GM19193 (cell line): ENCODE data around the gene TMEM154.
A peak's percentile ranks its signal among the peaks of the same experiment; 100 is the strongest.

Source experiments
- POLR2A ChIP-seq: IDR thresholded peaks from 4 replicates; pipeline ENCODE4 v1.6.1; 2011; ENCODE audit not compliant: insufficient read depth, insufficient read length; ENCODE audit errors: extremely low read depth

TMEM154 gene, protein sequence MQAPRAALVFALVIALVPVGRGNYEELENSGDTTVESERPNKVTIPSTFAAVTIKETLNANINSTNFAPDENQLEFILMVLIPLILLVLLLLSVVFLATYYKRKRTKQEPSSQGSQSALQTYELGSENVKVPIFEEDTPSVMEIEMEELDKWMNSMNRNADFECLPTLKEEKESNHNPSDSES

DNA sequence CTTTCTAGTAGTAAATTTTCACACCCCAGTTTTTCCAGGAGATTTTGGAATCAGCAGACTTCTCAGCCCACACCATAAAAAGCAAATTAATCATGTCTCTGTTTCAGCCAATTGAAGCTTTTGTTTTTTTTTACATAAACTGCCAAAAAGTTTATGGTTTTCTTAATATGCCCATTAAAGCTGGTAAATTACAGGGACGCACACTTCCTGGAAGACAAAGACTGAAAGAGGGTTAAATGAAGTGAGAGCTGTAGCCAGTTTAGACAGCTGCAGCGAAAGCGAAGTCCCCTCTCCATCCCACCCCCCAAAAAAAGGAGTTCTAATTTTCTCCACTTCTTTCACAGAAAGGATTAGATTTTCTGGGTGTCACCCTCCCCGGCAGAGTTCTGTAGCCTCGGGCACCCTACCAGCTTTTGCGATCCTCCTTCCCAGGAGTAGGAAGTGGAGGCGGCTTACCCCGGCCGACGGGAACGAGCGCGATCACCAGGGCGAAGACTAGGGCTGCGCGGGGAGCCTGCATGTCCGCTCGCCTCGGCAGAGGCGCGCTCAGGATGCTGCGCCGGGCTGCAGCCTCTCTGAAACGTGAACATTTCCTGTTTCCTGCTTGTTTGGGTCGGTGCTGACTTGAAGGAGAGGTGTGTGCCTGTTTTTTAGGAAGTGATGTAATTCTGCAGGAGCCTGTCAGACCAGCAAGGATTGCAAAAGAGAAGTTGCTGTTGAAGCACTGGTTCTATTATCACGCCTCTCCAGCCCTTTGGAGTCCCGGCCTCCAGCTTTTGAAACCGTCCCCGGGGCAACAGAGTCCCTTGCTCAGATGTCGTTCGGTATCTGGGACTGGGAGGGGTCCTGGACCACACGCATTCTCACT, at the start of gene TMEM154:
Gene TMEM154 (minus strand): TSS at position 584 of the 868 bp plus-strand sequence. CDS start 64 bp downstream, at position 520.
- TF ChIP-seq POLR2A = peak; percentile 96

DNA sequence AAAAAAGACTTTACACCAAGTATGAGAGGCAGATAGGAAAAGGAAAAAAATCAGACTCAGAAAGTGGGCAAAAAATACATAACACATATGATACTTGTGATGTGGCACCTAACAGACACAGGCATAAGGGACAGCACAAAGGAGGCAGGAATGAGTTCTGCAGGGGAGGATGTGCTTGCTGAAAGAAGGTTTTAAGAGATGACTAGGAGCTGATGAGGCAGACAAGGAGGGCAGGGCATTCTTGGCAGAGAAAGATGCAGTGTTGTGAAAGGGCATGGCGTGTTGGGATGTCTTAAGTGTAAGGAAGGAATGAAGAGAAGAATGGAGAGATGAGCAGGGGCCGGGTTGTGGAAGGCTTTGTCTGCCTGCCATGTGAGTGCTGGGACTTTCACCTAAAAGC, 49.7 kb upstream of the TMEM154 start:
- TF ChIP-seq POLR2A = no peak

DNA sequence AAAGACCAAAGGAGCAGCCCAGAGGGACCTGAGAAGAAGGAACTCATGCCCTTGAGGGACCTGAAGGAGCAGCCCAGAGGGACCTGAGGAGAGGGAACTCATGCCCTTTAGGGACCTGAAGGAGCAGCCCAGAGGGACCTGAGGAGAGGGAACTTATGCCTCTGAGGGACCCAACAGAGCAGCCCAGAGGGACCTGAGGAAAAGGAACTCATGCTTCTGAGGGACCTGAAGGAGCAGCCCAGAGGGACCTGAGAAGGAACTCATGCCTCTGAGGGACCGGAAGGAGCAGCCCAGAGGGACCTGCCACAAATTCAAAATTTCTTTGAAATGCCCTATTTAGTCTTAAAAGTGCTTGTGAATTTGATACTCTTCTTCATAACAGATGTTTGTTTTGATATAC, 48.5 kb upstream of the TMEM154 start:
- TF ChIP-seq POLR2A = no peak

DNA sequence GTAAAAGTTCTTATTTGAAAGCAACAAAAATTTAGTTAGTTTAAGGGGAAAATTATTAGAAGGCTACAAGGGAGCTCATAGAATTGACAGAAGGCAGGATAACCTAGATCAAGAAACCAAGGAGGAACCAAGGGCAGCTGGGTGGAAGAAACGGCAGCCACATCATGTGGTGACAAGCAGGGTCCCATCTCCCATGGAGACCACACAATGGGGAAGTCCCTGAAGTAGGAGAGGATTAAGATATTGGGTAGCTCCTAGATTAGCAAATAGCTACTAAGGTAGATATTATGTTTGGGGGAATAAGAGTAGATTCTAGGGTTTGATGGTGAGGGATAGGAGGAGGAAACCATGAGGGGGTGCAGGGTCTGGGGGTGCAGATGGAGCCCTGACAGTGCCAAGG, 48.0 kb upstream of the TMEM154 start:
- TF ChIP-seq POLR2A = no peak

DNA sequence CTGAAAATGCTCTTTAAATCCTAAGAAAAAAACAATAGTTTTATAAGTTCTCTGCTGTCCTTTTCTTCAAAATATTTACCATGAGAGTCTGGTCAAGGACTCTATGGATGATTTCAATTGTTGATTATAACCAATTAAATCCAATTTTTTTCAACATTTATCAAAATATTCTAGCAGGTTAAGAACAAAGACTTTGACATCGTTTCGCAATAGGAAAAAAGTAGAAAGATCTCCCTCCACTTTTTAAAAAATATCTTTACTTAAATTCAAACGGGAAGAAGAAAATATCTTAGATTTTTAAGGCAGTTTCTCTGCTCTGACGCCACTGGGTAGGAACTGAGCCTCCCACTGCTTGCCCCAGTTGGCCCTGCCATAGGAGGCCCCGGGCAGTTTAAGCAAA, 44.7 kb upstream of the TMEM154 start:
- TF ChIP-seq POLR2A = no peak

DNA sequence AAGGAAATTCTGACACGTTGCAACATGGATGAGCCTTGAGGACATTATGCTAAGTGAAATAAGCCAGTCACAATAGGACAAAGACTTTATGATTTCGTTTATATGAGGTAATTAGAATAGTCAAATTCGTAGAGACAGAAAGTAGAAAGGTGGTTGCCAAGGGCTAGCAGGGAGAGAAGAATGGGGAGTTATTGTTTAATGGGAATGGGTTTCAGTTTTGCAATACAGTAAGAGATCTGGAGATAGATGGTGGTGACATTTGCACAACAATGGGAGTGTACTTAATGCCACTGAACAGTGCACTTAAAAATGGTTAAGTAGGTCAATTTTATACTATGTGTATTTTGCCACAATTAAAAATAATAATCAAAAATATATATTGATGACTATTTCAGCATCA, 43.4 kb upstream of the TMEM154 start:
- TF ChIP-seq POLR2A = no peak

DNA sequence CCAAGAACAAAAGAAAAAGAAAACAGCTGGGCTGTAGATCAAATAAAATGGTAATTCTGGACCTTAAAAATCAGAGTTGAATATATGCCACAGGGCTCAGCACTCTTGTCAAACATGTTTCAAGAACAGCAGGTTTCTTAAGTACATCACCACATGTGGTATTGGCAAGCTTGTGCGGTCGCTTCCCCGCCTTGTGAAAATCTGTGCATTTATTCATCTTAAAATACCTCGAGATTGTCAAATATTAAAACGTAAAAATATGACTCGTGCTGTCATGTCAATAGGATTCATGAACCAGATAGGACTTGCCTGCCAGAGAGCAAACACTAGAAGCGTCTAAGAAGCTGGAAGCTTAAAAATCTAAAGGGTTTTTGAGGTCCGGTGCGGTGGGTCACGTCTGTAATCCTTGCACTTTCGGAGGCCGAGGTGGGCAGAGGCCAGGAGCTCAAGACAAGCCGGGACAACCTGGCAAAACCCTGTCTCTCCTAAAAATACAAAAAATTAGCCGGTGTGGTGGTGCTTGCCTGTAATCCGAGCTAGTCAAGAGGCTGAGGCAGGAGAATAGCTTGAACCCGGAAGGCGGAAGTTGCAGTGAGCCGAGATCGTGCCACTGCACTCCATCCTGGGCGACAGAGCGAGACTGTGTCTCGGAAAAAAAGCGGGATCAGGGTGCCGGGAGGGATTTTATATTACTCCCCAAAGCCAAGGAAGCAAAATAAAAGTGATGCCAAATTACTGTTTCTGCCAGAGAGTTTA, 40.2 kb upstream of the TMEM154 start:
- TF ChIP-seq POLR2A = no peak

DNA sequence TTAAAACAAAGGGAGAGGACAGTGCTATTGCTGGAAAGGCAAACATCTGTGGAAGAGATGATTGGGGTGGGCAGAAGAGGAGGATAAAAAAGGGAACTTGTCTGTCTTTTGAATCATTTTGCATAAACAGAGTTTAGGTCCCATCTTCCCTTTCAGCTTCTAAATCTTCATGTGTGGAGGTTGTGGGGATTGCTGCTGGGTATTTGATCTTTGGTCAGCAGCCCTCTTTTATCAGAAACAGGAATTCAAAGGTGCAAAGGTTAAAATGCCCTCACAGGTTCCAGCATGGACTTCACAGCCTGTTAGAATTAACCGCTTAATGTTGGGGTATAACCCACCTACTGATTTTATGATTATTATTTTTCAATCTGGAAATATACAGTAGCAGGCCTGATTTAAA, 39.5 kb upstream of the TMEM154 start:
- TF ChIP-seq POLR2A = no peak

DNA sequence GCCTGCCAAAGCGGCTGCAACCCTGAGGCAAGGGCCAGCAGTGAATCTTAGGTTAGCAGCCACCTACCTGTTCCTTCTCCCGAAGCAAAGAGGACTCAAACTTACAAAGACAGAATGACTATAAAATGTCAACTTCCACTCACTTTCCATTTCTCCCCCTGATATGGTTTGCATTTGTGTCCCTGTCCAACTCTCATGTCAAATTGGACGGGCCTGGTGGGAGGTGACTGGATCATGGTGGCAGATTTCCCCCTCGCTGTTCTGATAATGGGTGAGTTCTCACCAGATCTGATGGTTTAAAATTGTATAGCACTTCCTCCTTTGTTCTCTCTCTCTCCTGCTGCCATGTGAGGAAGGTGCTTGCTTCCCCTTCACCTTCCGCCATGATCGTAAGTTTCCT, 35.3 kb upstream of the TMEM154 start:
- no peak for TF ChIP-seq POLR2A

DNA sequence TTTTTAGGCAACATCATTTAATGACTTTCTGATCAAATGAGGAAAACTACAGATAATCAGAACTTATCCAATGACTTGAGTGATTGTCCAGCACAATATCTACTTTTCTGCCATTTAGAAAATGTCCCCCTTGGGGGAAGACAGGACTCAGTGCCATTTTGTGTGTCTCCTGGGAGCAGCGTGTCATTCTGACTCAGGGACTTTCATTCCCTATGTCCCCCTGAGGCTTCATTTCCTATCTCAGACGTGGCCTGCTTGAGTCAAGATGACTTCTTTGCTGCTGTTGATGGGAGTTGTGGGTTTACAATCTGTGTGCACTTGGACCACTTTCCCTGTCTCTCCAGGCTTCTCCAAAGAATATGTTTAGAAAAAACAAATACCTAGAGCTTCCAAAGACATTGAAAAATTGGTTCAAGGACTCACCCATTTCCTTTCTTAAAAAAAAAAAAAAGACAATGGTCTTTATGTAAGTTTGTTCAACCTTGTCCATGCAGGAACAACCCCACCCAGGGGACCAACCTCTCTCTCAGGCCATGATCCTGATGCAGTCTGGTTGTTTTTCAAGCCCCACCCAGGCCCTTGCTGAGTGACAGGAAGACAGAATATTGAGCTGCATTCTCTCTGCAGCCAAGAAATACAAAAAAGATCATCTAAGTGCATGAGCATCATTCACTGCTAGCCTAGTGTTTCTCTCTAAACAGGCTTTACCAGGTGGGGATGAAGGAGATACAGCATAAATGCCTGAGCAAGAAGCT, 34.3 kb upstream of the TMEM154 start:
- no peak for TF ChIP-seq POLR2A

DNA sequence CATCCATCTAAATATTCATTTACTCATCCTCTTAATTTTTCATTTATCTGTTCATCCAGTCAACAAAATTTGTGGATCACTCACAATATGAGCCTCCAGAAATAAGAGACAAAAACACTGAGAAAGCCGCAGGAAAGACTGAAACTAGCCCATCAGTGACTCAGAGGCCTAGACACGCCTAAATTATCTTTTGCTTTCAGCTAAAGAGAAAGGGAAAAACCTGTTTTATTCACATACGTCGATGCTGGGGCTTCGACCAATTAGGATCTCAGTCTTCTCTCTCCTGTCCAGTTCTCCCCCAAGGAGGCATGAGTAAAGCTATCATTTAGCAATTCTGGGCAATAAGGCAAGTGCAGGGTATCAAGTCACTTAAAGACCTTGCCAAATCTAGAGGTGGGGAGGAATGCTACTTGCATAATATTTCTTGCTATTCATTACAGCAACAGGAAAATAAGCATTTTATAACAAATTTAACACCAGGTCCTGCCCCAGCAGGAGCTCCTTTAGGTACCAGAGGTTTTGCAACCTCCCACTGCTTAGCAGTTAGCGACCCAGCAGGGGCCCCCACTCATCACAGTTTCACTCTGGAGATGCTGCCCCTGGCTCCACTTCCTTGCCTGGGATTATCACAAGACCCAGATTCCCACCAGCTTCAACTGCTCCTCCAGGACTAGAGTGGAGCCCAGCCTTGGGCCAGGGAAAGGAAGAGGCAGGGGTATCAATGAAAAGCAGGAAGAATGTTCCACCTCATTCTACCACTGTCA, 30.1 kb upstream of the TMEM154 start:
- TF ChIP-seq POLR2A = no peak

DNA sequence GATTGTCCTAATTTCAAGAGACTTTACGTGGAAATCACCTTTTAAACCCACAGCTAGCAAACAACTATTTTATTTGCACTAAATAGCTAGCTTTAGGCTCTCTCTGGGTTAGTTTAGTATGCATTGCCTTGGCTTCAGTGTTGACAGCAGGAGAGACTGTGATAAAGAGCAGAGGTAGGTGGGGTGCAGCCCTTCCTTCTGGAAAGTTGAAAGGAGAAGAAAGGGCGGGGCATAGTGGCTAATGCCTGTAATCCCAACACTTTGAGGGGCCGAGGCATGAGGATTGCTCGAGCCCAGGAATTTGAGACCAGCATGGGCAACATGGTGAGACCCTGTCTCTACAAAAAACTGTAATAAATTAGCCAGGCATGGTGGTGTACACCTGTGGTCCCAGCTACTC, 29.0 kb upstream of the TMEM154 start:
- no peak for TF ChIP-seq POLR2A

DNA sequence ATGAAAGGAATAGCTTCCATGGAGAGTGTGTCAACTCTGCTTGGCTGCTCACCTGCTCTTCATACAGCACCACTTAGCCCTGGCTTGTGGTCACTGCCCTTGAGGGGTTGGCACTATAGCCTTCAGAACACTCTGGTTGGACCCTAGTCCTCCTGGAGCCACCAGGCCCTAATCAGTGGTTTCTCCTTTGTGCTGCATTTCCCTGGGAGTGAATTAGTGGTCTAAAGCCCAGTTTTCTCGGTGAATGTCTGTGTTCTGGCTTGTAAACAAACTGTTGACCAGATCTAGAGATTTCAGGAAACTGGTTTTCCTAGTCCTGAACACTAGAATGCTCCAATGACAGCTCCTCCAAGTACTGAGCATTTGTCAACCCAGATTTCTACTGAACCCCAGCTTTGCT, 28.6 kb upstream of the TMEM154 start:
- no peak for TF ChIP-seq POLR2A

DNA sequence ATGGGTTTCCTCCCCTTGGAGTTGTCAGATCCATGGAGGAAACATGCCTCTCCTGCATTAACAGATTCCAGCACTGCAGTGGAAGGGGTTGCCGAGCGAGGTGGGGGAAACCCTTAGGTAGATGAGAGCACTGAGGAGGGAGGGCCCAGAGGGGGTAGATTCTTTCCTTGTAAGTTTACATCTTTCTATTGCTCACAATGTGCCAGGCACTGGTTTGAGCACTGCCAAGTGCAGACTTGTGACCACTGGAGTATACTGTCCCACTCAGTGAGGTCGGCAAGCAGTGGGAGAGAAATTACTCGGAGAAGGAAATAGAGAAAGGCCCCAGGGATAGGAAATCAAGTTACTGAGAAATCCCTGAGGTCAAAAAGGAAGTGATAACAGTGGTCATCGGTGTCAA, 27.8 kb upstream of the TMEM154 start:
- no peak for TF ChIP-seq POLR2A
